ENCODE measurements around the gene ZRSR2. TPM values are rescaled to one million over a fixed set of nuclear protein-coding genes. Genes with fewer than 3 reads are reported as not detected.

The ZRSR2 gene
- total RNA-seq, 1 experiment from 2014 or later = 18.1 TPM

DNA sequence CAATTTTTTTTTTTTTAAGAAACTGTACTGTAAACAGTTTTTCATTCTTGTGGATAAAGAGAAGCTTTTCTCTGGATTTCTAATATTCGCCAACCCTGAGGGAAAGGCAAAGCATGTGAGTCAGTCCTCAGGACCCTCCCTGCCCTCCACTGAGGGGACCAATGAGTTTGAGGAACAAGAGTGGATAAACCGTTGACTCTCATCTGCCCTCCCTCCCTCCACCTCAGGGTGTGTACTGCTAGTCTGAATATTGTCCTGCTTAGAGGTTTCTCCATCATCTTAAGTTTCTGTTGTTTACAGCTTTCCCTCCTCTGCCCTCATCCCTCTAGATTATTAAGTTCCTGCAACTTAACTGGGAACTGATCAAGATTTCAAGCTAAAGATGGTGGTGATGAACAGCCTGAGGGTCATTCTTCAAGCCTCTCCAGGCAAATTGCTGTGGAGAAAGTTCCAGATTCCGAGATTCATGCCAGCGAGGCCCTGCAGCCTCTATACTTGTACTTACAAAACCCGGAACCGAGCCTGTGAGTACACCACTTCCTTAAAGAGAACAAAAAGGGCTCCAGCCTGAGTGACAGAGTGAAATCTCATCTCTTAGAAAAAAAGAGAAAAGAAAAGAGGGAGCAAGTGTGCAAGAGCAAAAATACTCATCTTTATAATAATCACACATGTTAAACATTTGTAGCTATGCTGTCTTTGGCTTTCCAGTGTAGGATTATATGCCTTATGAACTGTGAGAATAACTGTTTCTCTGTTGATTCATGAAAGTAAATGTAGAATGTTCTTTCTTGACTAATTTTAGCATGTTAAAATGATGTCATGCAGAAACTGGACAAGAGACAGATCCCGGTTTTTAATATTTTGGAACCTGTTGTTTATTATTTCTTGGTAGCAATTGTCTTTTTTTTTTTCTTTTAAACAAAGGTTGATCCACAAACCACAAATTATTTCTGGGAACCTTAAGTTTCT lies 40.4 kb upstream of the ZRSR2 start:
- H3K4me1 ChIP-seq (ENCODE audit: insufficient read depth, low read length, poor library complexity, severe bottlenecking) = no peaks in the 10 kb centered on the region
- ChIA-PET CTCF (no interaction called here), POLR2A (ENCODE audit: low non-redundant PET) (no interaction called here)
- BruUV-seq (replicated peaks) = no TSS peak
- no peaks in the 10 kb centered on the region for H3K36me3 ChIP-seq (ENCODE audit: insufficient read depth, low read length, poor library complexity, severe bottlenecking)
- TF ChIP-seq, protein P1, sequence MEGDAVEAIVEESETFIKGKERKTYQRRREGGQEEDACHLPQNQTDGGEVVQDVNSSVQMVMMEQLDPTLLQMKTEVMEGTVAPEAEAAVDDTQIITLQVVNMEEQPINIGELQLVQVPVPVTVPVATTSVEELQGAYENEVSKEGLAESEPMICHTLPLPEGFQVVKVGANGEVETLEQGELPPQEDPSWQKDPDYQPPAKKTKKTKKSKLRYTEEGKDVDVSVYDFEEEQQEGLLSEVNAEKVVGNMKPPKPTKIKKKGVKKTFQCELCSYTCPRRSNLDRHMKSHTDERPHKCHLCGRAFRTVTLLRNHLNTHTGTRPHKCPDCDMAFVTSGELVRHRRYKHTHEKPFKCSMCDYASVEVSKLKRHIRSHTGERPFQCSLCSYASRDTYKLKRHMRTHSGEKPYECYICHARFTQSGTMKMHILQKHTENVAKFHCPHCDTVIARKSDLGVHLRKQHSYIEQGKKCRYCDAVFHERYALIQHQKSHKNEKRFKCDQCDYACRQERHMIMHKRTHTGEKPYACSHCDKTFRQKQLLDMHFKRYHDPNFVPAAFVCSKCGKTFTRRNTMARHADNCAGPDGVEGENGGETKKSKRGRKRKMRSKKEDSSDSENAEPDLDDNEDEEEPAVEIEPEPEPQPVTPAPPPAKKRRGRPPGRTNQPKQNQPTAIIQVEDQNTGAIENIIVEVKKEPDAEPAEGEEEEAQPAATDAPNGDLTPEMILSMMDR (conservative IDR thresholded peaks at IDR 0.05; ENCODE audit: low read depth, low read length) = no peak
- no peak for TF ChIP-seq EZH2 (IDR thresholded peaks at IDR 0.05; ENCODE audit: borderline replicate concordance, low read depth, low read length, poor library complexity, severe bottlenecking)
- H3K9me3 ChIP-seq (ENCODE audit: low read depth, low read length, poor library complexity, severe bottlenecking) = no peaks in the 10 kb centered on the region
- intact Hi-C loops (cut with micrococcal nuclease; ENCODE audit: unreplicated experiment) = loop anchor here (10.0 kb wide), 1 partner anchor 685 kb away; no protein-coding TSS in a partner anchor
- no peak overlapping the region for H3K27ac ChIP-seq (ENCODE audit: low read depth, low read length, poor library complexity, severe bottlenecking)
- H3K4me3 ChIP-seq (ENCODE audit: low read depth, low read length, poor library complexity, severe bottlenecking) = no peak overlapping the region
- no peak for DNase-seq (ENCODE audit: low spot score)
- H3K27me3 ChIP-seq (replicated peaks; ENCODE audit: insufficient read depth, low read depth, low read length, poor library complexity) = no peaks in the 10 kb centered on the region

DNA sequence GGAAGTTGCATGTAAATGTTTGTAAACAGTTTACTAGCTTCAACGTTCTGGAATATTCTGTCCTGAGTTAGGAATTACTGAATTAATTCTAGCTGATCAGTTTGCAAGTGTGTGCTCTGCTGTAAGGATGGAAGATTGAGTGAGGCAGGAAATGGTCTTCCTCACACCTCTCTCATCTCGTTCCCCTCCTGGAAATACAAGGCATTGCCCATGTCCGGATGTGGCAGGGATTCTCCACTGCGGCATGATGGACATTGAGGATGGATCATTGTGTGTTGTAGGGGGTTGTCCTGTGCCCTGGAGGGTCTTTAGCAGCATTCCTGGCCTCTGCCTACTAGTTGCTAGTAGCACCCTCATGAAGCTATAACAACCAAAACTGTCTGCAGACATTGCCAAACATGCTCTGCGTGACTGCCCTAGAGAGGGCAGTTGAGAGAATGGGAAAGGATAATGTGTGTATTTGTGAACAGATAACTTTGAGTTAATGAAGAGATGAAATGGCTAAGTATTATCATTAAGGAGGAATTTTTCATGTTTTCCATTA lies 39.6 kb upstream of the ZRSR2 start:
- no TSS peak for BruUV-seq (replicated peaks)
- Histone ChIP-seq H3K36me3 (ENCODE audit: insufficient read depth, low read length, poor library complexity, severe bottlenecking) (no peaks in the 10 kb centered on the region), H3K4me1 (ENCODE audit: insufficient read depth, low read length, poor library complexity, severe bottlenecking) (no peaks in the 10 kb centered on the region), H3K9me3 (ENCODE audit: low read depth, low read length, poor library complexity, severe bottlenecking) (no peaks in the 10 kb centered on the region), H3K27me3 (replicated peaks; ENCODE audit: insufficient read depth, low read depth, low read length, poor library complexity) (no peaks in the 10 kb centered on the region), H3K27ac (ENCODE audit: low read depth, low read length, poor library complexity, severe bottlenecking) (no peak overlapping the region), H3K4me3 (ENCODE audit: low read depth, low read length, poor library complexity, severe bottlenecking) (no peak overlapping the region)
- intact Hi-C loops (cut with micrococcal nuclease; ENCODE audit: unreplicated experiment) = loop anchor here (10.0 kb wide), 1 partner anchor 684 kb away; no protein-coding TSS in a partner anchor
- no peak for DNase-seq (ENCODE audit: low spot score)
- ChIA-PET CTCF (no interaction called here), POLR2A (ENCODE audit: low non-redundant PET) (no interaction called here)
- no peak for TF ChIP-seq EZH2 (IDR thresholded peaks at IDR 0.05; ENCODE audit: borderline replicate concordance, low read depth, low read length, poor library complexity, severe bottlenecking)
- TF ChIP-seq, protein P1 (conservative IDR thresholded peaks at IDR 0.05; ENCODE audit: low read depth, low read length) = no peak

DNA sequence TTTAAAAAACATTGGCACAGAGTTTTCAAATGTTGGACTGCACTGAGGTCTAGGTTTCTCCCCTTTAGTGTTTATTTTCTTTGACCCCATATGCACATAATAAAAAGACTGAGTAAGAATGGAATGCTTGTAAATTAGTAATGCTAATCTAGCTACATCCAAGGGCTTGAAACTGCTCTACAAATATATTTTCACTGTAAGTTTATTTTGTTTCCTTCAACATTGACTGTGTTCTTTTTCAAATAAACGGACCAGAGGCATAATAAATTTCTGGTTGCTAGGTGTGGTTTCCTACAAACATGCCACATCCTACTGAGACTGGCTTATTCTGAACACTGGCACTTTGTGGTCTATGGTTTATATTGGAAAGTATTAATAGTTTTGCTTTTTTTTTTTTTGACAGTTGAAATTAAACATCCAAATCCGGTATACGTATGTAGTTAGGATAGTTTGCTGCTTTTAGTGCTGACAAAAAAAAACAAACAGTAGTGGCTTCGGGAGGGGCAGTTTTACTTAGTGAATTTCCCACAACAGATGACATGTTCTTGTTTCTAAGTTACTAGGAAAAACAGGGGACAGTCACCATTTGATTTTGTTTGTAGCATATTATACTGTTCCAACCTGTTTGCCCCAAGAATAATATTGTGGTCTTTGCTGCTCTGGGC lies 39.0 kb upstream of the ZRSR2 start:
- Histone ChIP-seq H3K4me1 (ENCODE audit: insufficient read depth, low read length, poor library complexity, severe bottlenecking) (no peaks in the 10 kb centered on the region), H3K9me3 (ENCODE audit: low read depth, low read length, poor library complexity, severe bottlenecking) (no peaks in the 10 kb centered on the region), H3K4me3 (ENCODE audit: low read depth, low read length, poor library complexity, severe bottlenecking) (no peak overlapping the region), H3K36me3 (ENCODE audit: insufficient read depth, low read length, poor library complexity, severe bottlenecking) (no peaks in the 10 kb centered on the region), H3K27ac (ENCODE audit: low read depth, low read length, poor library complexity, severe bottlenecking) (no peak overlapping the region), H3K27me3 (replicated peaks; ENCODE audit: insufficient read depth, low read depth, low read length, poor library complexity) (no peaks in the 10 kb centered on the region)
- no TSS peak for BruUV-seq (replicated peaks)
- TF ChIP-seq, protein P1 (conservative IDR thresholded peaks at IDR 0.05; ENCODE audit: low read depth, low read length) = no peak
- TF ChIP-seq EZH2 (IDR thresholded peaks at IDR 0.05; ENCODE audit: borderline replicate concordance, low read depth, low read length, poor library complexity, severe bottlenecking) = no peak
- intact Hi-C loops (cut with micrococcal nuclease; ENCODE audit: unreplicated experiment) = loop anchor here (10.0 kb wide), 1 partner anchor 684 kb away; no protein-coding TSS in a partner anchor
- ChIA-PET CTCF (no interaction called here), POLR2A (ENCODE audit: low non-redundant PET) (no interaction called here)
- DNase-seq (ENCODE audit: low spot score) = no peak

All from A673 (cell line).